ENCODE data around the gene NUDT4. TPM values are rescaled to one million over a fixed set of nuclear protein-coding genes. Genes with fewer than 3 reads are reported as not detected.

Gene NUDT4
- total and polyA plus RNA-seq, 2 of the 13 experiments (the other 11 are each of a cell fraction or from before 2014, with no cell fraction given), result 37.3 to 70.1 TPM

GRCh38 chr12:93451423-93452158 lies 73.9 kb downstream of the NUDT4 start (continued):
- no peak for TF ChIP-seq ZNF781 (CRISPR knock-in tag; IDR thresholded peaks at IDR 0.05; ENCODE audit: borderline replicate concordance, not compliant biosample characterization)
- TF ChIP-seq ZFP91 (CRISPR knock-in tag; IDR thresholded peaks at IDR 0.05; ENCODE audit: borderline replicate concordance), result no peak
- no peak for TF ChIP-seq STAT5B (CRISPR knock-in tag; IDR thresholded peaks at IDR 0.05)
- no peak for TF ChIP-seq ZNF160 (CRISPR knock-in tag; IDR thresholded peaks at IDR 0.05)
- TF ChIP-seq ZMYM2 (CRISPR knock-in tag; IDR thresholded peaks at IDR 0.05), result peak; percentile 63; the same call in 1 of the 2 replicates
- no peak for TF ChIP-seq ZFP82 (CRISPR knock-in tag; IDR thresholded peaks at IDR 0.05; ENCODE audit: borderline replicate concordance)
- no peak for TF ChIP-seq PREB (CRISPR knock-in tag; IDR thresholded peaks at IDR 0.05)
- TF ChIP-seq DNMT3B (CRISPR knock-in tag; conservative IDR thresholded peaks at IDR 0.05), result no peak
- no peak for TF ChIP-seq AHR (CRISPR knock-in tag; IDR thresholded peaks at IDR 0.05)
- no peak for TF ChIP-seq HMGA1 (CRISPR knock-in tag; conservative IDR thresholded peaks at IDR 0.05)
- no peak for TF ChIP-seq HDAC1 (CRISPR knock-in tag; IDR thresholded peaks at IDR 0.05)
- TF ChIP-seq WIZ (CRISPR knock-in tag; IDR thresholded peaks at IDR 0.05), result no peak
- TF ChIP-seq FOXO1 (CRISPR knock-in tag; IDR thresholded peaks at IDR 0.05), result no peak; the same call in 1 of the 2 replicates
- TF ChIP-seq ZNF574 (CRISPR knock-in tag; IDR thresholded peaks at IDR 0.05), result no peak
- no peak for TF ChIP-seq ZSCAN5A (CRISPR knock-in tag; IDR thresholded peaks at IDR 0.05; ENCODE audit: borderline replicate concordance)
- TF ChIP-seq HMGXB4 (CRISPR knock-in tag; IDR thresholded peaks at IDR 0.05; ENCODE audit: borderline replicate concordance in 1 of 2, low read depth in 1 of 2), result 0 out of 4 replicates have a peak, but pooled peaks of 1 of the 2 experiments have one; percentile 31
- no peak for TF ChIP-seq ZNF282 (IDR thresholded peaks at IDR 0.05; ENCODE audit: partially characterized antibody)
- TF ChIP-seq SMYD3 (CRISPR knock-in tag; IDR thresholded peaks at IDR 0.05), result 0 out of 2 replicates have a peak, but pooled peaks have one; percentile 51
- no peak for TF ChIP-seq IRX3 (CRISPR knock-in tag; IDR thresholded peaks at IDR 0.05; ENCODE audit: borderline replicate concordance, low read depth)
- TF ChIP-seq ZSCAN31 (CRISPR knock-in tag; IDR thresholded peaks at IDR 0.05; ENCODE audit: low read depth), result no peak
- no peak for TF ChIP-seq ZNF572 (CRISPR knock-in tag; IDR thresholded peaks at IDR 0.05)

Measured in HepG2 (cell line).